ENCODE results near the gene OBSCN.

Gene OBSCN

DNA sequence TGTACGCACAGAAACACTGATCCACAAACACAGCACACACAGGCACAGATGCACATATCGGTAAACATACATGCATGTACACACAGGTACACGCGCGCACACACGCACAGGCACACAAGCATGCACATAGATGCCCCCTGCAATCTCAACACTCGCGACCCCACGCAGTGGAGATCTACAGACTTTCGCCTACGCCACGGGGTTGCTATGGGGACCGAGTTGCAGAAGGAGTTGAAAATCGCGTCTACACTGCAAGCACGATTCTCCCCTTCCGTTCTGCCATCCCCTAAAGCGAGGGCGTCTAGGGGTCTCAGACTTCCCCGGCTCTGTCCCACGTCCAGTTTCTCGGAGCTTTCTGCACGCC lies 208.0 kb downstream of the OBSCN start:
- TF ChIP-seq, protein P1, sequence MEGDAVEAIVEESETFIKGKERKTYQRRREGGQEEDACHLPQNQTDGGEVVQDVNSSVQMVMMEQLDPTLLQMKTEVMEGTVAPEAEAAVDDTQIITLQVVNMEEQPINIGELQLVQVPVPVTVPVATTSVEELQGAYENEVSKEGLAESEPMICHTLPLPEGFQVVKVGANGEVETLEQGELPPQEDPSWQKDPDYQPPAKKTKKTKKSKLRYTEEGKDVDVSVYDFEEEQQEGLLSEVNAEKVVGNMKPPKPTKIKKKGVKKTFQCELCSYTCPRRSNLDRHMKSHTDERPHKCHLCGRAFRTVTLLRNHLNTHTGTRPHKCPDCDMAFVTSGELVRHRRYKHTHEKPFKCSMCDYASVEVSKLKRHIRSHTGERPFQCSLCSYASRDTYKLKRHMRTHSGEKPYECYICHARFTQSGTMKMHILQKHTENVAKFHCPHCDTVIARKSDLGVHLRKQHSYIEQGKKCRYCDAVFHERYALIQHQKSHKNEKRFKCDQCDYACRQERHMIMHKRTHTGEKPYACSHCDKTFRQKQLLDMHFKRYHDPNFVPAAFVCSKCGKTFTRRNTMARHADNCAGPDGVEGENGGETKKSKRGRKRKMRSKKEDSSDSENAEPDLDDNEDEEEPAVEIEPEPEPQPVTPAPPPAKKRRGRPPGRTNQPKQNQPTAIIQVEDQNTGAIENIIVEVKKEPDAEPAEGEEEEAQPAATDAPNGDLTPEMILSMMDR (IDR thresholded peaks at IDR 0.05): no peak
- TF ChIP-seq ZFX (IDR thresholded peaks at IDR 0.05; ENCODE audit: borderline replicate concordance): no peak
- no peak overlapping the region for H3K27ac ChIP-seq

DNA sequence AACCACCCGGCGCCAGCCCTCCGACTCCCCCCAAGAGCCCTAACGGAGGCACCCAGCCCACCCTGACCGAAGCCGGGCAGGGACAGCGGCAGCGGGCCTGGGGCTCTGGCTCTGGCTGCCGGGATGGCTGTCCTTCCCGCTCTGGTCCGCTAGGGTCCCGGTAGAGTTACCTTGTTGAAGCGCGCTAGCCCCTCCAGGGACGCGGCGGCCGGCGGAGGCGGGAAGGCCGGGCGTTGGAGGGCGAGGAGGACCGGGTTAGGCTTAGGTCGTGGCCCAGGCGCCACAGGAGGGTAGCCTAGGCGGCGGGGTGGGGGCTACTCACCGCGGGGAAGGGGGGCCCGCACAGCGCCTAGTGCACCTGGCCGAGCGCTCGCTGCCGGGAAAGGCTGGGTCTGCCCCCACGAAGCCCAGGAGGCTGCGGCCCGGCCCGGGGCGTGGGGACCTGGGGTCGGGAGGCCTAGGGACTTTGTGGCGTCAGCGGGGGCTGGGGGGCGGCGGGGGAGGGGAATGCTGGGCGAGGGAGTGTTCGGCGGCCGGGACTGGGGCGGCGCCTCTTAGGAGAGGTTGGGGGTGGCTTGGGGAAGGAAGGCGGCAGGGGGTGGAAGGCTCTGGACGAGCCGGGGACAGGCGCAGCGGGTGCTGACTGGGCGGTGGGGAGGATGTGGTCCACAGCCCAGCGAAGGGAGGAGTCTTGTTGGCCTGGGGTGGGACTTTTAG lies 208.5 kb downstream of the OBSCN start, which contains the start of gene TRIM17:
TSS of gene TRIM17 (minus strand) at position 645 of the 717 bp plus-strand sequence. CDS start 1,789 bp downstream, outside the sequence.
- TF ChIP-seq ZFX (IDR thresholded peaks at IDR 0.05; ENCODE audit: borderline replicate concordance): no peak
- TF ChIP-seq, protein P1 (IDR thresholded peaks at IDR 0.05): peak; percentile 57
- H3K27ac ChIP-seq: no peak within 1 kb of the TSS

DNA sequence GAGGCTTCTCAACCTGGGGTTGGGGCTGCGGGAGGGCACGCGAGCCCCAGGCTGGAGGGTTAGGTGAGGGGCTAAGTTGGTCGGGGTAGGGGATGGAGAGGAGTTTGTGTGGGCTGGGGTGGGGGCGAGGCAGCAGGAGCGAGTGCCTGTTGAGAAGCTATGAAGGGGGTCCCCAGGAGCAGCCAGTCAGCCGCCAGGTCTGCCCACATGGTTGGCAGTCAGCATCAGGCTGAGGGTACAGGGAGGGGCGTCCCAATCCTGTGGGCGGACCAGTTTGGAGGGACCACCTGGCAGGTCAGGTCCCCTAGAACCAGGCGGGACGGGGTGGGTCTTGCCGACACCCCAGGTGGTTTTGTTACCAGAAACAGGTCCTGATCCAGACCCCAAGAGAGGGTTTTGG lies 209.2 kb downstream of the OBSCN start:
- H3K27ac ChIP-seq: no peak overlapping the region
- TF ChIP-seq, protein P1 (IDR thresholded peaks at IDR 0.05): no peak
- TF ChIP-seq ZFX (IDR thresholded peaks at IDR 0.05; ENCODE audit: borderline replicate concordance): no peak

DNA sequence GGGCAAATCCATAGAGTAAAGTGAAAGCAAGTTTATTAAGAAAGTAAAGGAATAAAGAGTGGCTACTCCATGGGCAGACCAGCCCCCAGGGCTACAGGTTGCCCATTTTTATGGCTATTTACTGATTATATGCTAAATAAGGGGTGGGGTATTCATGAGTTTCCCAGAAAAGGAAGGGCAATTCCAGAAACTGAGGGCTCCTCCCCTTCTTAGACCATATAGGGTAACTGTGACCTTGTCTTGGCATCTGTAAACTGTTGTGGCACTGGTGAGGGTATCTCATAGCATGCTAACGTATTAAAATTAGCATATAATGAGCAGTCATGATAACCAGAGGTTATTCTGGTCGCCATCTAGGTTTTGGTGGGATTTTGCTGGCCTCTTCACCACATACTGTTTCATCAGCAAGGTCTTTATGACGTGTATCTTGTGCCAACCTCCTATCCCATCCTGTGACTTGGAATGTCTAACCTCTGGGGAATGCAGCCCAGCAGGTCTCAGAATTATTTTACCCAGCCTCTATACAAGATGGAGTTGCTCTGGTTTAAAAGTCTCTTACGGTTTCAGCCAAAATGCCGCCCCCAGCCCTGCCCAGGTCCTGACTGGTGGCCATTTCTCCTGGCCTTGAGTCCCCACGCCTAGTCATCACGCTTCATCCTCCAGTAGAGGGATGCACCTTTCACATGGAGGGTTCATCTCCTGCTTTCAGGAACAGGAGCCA lies 209.8 kb downstream of the OBSCN start:
- no peak for TF ChIP-seq ZFX (IDR thresholded peaks at IDR 0.05; ENCODE audit: borderline replicate concordance)
- TF ChIP-seq, protein P1 (IDR thresholded peaks at IDR 0.05): no peak
- H3K27ac ChIP-seq: no peak overlapping the region

DNA sequence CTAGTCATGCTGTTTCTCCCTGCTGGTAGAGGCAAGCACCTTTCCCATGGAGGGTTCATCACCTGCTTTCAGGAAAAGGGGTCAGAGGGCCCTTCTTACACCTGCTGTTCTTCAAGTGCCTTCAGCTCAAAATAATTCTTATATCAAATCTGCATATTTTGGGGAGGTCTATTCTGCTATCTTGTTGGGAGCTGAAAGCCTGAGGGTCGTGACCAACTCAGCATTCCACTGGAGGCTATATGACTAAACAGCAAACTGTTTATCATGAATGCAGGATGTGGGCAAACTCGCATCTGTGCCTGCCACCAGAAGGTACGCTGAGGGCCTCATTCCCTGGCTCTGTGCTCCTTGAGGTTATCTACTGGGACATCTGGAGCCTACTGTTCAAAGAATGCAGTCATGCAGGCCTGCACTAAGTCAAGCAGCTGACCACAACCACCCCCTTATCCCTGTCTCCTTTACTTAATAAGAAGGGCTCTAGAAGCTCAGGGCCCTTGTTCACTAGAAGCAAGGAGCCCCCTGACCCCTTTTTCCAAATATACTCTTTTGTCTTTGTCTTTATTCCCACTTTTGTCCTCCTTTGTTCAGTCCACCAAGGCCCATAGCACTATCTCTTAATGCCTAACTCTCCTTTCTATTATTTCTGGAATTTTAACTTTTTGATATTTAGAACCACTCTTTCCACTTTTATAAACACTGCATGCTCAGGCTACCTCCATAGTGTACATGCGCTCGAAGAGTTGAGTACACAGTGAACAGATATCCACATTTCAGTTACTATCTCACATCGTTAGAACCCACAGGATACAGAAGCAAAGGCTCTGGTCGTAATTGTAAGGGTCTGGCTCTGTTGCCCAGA lies 213.4 kb downstream of the OBSCN start:
- no peak for TF ChIP-seq ZFX (IDR thresholded peaks at IDR 0.05; ENCODE audit: borderline replicate concordance)
- no peak overlapping the region for H3K27ac ChIP-seq

DNA sequence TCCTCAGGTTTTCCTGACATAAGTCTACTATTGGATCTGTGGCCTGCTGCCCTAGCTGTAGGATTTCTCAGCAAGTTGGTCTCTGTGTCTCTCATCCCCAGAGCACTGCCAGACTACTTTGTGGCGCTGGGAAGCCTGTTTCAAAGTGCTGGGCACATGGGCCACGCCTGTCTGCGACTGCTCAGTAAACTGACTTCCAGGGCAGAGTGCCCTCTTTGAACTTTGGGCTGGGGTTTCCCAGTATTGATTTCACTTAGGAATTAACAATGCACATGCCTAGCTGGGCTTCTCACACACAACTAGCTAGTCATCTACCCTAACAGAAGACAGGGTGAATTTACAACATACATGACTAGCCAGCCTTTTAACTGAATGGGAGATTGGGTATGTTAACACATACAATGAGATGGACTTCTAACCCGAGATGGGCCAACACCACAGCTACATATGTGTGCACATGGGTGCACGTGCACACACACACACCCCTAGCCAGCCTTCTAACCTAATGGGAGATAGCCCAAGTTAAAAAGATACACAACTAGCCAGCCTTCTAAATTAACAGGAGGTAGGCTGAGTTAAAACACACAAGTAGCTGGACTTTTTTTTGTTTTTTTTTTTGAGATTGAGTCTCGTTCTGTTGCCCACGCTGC lies 215.7 kb downstream of the OBSCN start:
- no peak for TF ChIP-seq ZFX (IDR thresholded peaks at IDR 0.05; ENCODE audit: borderline replicate concordance)
- TF ChIP-seq, protein P1 (IDR thresholded peaks at IDR 0.05): no peak
- H3K27ac ChIP-seq: no peak overlapping the region

All from 22Rv1 (cell line).